Peyer's patch (tissue), 4 donors: Measurements from ENCODE around the gene CLSTN1.

ENCODE experiments used
- POLR2A ChIP-seq, 2 donors: fragments of 450-650 bp; IDR thresholded peaks; one replicate each; pipeline ENCODE4 v1.5.1; 2017; ENCODE audit warnings: antibody characterized with exemption in 2 of 2, mild to moderate bottlenecking in 2 of 2, moderate library complexity in 2 of 2
- TF ChIP-seq, protein P1 (sequence below), 6 experiments: fragments of 450-650 bp in 4 of 6; fragments of 200-600 bp in 2 of 6; sonication (generic) in 1 of 6; IDR thresholded peaks; one replicate each; pipeline ENCODE4 v1.5.1; 2017 to 2019; ENCODE audit warnings: antibody characterized with exemption in 6 of 6, mild to moderate bottlenecking in 3 of 6, moderate library complexity in 1 of 6

DNA sequence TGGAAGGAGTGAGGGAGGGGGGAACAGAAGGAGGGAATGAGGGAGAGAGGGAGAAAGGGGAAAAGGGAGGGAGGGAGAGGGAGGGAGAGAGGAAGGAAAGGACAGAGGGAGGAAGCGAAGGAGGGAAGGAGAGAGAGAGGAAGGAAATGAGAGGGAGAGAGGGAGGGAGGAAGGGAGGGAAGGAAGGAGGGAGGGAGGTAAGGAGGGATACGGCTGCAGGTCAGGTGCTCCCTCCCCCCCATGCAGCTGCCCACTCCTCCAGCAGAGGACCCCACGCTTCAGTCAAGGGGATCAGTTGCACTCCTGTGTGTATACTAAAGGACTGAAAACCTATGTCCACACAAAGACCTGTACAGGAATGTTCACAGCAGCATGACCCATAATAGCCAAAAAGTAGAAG is 54.8 kb downstream of the CLSTN1 start:
- TF ChIP-seq, protein P1, sequence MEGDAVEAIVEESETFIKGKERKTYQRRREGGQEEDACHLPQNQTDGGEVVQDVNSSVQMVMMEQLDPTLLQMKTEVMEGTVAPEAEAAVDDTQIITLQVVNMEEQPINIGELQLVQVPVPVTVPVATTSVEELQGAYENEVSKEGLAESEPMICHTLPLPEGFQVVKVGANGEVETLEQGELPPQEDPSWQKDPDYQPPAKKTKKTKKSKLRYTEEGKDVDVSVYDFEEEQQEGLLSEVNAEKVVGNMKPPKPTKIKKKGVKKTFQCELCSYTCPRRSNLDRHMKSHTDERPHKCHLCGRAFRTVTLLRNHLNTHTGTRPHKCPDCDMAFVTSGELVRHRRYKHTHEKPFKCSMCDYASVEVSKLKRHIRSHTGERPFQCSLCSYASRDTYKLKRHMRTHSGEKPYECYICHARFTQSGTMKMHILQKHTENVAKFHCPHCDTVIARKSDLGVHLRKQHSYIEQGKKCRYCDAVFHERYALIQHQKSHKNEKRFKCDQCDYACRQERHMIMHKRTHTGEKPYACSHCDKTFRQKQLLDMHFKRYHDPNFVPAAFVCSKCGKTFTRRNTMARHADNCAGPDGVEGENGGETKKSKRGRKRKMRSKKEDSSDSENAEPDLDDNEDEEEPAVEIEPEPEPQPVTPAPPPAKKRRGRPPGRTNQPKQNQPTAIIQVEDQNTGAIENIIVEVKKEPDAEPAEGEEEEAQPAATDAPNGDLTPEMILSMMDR (IDR thresholded peaks at IDR 0.05) = no peak
- no peak for TF ChIP-seq POLR2A (IDR thresholded peaks at IDR 0.05)
